NCI-H748 treated with DMSO at 0.1 percent for 48 hours (cell line): ENCODE results near the gene CACNA2D1.

Experiments
- DNase-seq: peaks from one replicate; lab custom pipeline; 2025; lab: John Stamatoyannopoulos, UW

CACNA2D1 gene

DNA sequence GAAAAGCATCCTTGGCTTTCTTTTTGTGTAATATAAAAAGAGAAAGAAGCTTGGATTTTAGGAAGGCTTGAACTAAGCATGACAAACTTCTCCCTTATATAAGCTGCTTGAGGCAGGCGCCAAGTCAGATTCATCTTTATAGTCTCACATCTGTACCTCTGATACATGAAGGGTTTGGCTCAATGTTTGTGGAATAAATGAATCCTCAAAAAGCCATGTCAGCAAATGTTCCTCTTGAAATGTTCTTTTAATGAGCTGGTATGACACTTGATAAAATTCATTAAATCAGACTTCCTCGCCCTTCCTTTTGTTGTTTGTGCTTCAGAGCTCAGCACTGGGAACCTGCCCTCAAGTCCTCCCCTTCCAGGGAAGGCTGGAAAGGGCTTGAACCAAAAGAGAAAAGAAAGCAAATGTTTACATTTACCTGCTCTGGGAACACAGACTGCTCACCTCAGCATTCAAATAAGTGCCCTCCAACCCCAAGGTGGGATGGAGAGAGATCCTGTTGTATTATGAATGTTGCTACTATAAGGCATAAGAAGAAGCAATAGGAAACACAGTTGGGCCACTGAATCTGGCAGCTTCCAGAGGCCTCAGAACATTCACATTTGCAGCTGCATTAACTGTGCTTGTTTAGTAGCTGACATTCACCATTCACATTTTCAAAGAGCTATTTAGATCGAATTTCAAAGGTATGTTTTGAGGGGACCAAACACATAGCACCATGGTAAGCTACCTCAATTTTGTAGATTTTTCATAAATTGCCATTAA, 212.6 kb downstream of the CACNA2D1 start:
- peak; percentile 28 for DNase-seq

GRCh38 chr7:82229164-82229563, 214.4 kb downstream of the CACNA2D1 start:
- DNase-seq, result no peak

DNA sequence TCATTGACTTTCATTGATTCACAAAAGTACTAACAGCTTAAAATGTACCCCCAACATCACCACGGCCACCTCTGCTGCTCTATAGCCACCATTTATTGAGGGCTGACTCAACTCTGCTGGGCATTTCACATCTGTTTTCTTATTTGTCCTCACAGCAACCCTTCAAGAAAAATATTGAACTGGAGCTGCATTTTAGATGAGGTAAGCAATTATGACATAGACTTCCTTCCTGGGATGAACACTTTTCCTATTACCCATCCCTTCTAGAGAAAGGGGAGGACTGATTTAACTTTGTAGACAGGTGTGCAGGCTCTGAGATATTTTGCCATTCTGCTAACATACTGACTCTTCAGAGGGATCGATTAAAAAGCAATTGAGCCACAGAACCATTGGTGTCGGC, 217.4 kb downstream of the CACNA2D1 start:
- DNase-seq, result no peak

DNA sequence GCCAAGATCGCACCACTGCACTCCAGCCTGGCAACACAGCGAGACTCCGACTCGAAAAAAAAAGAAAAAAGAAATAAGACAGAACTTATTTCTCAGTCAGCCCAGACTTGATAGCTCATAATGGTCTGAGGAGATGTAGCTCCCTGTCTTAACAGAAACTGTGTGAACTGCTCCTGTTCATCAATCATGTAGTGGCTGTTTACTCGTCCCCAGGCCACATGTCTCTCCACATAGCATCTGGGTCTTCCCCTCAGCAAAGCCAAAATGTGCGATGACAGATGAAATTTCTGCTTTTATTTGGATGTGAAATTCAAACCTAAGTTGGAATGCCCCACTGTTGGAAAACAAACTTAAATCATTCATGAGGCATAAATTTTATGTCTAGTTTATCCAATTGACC, 219.0 kb downstream of the CACNA2D1 start:
- DNase-seq, result no peak

DNA sequence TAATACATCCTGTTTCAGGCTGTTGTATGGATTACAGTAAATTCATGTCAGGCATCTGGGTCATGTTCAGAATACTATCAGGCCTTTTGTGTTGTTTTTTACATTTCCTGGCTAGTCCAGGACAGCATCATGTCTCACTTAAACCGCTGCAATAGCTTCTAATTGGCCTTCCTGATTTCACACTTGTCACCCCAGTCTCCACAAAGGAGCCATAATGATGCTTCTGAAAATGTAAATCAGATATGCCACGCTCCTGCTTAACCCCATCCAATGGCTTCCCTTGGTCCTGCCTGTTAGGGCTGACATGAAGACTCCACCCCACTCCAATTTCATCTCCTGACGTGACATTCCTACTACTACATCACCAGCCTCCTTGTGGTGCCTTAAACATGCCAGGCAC, 220.0 kb downstream of the CACNA2D1 start:
- DNase-seq, result no peak

GRCh38 chr7:82221152-82221674, 222.4 kb downstream of the CACNA2D1 start:
- no peak for DNase-seq

DNA sequence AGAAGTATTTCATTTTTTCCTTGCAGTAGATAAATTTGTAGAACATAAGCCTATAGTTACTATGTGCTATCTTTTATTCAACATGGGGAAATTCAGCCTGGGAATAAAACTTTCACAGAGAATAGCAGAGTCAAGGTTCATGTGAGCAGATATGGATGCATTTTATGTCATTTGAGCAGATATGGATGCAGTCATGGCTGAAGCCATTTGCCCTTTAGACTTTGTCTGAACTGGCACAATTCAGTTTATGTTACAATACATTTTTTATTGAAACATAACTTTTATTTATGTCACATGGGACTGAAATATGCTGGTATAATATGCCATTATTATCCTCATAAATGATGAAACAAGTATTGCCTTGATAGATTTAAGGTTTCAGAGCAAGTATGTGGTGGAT, 231.1 kb downstream of the CACNA2D1 start:
- no peak for DNase-seq

- peak; percentile 34 for DNase-seq
These were observed 232.2 kb downstream of the CACNA2D1 start for GRCh38 chr7:82211333-82211732.

DNA sequence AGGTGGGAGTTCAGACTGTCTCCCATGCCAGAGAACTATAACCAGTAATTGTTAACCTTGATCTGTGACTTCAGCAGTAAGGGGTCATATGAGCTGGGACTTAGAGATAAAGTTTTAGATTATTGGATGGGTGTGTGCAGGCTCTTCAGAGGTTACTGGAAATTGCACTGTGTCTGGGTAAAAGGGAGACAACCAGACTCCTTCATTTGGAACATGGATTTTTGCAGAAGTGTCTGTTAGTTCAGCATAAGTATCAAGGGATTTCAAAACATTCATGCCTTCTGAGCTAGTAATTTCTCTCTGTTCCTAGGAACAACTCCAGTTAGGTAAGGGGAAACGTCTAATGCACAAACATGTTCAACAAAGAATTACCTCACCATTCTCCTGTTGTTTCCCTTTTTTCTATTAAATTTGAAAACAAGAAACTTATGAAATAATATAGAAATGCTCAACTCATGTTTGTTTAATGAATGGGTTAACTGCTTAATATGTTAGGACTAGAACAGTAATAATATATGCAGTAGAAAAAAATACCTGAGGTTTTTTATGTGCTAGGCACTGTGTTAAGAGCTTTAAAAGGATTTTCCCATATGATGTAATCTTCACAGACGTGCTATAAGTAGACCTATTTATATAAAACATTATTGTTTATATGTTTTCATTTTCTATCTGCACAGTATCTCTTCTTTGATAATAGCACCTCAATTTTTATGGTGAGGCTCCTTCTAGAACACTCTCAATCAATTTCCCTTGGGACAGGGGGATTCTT, 233.0 kb downstream of the CACNA2D1 start:
- no peak for DNase-seq

DNA sequence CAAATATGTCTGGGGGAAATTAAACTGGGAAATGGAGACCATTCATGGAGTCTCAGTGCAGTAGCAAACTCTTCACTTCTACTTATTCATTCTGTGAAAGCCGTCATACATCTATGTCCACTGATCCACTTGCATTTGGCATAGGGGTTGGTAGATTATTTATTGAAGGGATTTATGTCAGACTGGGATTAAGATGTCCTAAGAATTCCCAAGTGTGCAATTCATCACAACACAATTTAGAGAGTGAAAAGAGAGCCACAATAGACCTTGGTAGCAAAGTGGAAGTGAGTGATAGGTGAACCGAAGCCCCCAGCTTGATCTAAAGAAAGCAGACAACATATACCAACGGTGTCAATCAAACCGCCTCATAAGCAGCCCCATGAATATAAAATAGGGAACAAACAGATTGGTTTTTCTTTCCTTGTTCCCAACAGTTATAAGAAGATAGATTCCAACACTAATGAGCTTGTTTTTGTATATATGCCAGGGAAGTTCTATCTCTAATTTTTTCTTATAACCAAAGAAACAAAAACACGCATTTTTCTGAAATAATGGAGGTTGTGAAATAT, 234.3 kb downstream of the CACNA2D1 start:
- DNase-seq, result no peak

DNA sequence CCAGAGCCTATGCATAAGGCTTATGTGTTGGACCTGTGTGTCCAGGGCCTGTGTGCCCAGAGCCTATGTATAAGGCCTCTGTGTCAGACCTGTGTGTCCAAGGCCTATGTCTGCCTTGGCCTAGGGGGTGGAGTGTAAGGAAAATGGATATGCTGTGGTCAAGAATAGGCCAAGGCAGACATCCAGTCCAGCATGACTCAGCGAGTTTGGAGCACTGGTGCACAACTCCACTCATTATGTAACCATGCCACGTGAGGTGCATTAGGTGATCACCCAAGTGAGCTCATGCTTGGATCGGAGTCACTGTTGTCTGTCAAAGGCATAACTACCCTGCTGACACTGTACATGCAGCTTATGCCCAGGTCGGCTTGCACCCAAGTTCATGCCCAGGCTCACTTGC, 238.9 kb downstream of the CACNA2D1 start:
- DNase-seq, result no peak

- DNase-seq, result no peak
These were observed 240.6 kb downstream of the CACNA2D1 start for GRCh38 chr7:82202965-82203364.

DNA sequence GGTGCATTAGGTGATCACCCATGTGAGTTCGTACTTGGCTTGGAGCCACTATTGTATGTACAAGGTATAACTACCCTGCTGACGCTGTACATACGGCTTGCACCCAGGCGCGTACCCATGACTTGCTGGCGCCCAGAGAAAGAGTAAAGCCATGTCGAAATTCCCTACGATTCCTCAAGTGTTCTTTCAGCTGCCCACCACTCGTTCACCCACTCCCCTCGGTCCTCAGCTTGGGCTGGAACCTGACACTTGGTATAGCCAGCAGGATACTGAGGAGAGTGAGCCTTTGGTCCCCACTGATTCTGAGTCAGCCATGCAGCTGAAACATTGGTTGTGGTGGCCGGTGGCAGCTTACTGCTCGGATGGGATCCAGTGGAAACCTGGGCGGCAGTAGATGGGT, 241.5 kb downstream of the CACNA2D1 start:
- DNase-seq, result no peak

DNA sequence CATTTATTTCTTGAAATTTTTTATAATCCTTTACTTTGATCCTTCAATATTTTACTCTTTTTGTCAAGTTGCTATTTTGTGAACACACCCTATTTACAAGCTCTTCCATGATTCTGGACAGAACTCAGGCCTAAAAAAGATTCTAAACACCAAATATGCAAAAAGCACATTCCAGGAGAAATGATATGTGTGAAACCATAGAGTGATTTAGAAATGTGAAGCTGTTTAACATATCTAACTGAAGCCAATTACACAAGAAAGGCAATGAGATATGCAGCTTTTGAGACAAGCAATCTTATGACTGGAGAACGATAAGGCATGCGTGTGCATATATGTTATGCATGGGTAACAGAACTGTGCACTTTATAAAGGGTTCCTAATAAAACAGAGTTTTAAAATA, 243.0 kb downstream of the CACNA2D1 start:
- no peak for DNase-seq

GRCh38 chr7:82194016-82194643, 249.4 kb downstream of the CACNA2D1 start:
- no peak for DNase-seq

DNA sequence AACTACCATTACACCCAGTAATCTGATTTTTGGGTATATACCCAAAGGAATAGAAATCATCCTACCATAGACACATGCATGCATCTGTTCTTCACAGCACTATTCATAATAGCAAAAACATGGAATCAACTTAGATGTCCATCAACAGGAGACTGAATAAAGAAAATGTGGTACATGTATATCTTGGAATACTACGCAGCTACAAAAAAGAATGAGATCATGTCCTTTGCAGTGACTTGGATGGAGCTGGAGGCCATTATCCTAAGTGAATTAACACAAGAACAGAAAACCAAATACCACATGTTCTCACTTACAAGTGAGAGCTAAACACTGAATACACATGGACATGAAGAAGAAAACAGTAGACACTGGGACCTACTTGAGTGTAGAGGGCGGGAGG, 254.9 kb downstream of the CACNA2D1 start:
- DNase-seq, result no peak

DNA sequence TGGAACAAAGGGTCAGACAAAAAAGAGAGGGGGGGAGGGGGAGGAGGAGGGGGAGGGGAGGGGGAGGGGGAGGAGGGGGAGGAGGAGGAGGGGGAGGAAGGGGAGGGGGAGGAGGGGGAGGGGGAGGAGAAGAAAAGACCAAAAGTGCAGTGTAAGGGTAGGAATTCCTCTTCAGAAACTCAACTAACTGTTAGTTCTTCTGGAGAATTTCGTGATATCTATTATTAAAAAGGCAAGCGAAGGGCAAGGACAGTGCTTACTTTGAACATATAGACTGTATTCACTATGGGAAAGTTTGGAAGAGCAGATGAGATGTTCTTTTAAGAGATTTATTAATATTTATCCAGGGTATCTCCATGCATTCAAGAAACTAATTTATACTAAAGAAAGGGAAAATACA, 258.1 kb downstream of the CACNA2D1 start:
- no peak for DNase-seq

DNA sequence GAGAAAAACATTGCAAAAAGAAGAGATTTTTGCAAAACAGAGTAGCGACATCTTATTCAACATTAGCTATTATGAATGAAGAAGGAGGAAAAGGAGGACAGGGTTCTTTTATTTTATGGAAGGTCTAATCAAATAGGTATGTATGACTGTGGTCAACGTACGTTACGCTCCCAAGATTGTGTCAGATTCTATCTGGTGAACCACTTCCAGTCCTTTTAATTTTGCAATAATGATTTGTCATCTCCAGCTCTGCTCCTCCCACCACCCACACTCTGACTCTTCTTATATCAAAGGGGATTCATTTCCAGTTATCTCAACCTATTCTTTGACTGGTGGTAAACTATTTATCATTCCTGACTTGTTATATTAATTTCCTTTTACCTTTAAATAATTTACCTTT, 259.9 kb downstream of the CACNA2D1 start:
- DNase-seq, result no peak

- DNase-seq, result no peak
These were observed 264.3 kb downstream of the CACNA2D1 start for GRCh38 chr7:82179311-82179710.

GRCh38 chr7:82175319-82175718, 268.3 kb downstream of the CACNA2D1 start:
- peak; percentile 67 for DNase-seq

DNA sequence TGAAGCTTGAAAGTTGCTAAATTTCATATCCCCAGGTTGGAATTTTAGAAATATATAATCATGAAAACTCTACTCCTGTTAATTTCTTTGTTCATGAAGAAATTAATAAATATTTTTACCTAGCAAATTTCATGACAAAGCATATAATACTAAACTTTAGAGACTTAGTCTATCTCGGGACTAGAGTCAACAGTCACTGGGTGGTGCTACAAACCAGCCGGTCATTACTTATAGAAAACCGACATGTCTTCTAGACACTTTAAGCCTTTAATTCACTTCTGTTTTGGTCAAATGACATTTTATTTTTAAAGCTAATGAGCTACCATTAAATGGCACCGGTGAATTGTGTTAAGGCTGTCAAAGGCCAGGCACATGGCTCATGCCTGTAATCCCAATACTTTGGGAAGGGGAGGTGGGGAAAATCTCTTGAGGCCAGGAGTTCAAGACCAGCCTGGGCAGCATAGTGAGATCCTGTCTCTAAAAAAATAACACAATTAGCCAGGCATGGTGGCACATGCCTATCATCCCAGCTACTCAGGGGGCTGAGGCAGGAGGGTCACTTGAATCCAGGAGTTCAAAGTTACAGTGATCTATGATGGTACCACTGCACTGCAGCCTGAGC, 270.1 kb downstream of the CACNA2D1 start:
- no peak for DNase-seq

DNA sequence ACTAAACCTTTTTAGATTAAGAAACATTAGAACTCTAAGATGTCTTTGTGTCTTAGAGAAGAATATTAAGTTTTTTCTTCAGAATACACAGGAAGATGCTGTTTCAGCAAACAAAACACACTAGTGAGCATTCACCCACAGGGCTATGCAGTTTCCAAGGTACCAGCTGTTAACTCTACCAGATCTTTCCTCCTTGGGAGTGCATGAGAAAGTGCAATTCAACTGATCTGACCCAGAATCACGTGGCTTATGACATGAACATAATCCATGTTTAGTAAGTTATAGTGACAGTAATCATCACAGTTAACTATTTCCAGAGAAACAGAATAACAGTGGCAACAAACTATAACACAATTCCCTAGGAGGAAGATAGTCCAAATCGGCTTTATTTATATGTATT, 270.7 kb downstream of the CACNA2D1 start:
- DNase-seq, result peak; percentile 20
